Superior temporal gyrus (tissue), 1 donor: ENCODE data around the gene VPS9D1.

Experiments
- DNase-seq: peaks from one replicate; pipeline ENCODE4 v3.0.0-alpha.2; 2016; ENCODE audit errors: extremely low spot score

The VPS9D1 gene

GRCh38 chr16:89732142-89732917, 11.6 kb upstream of the VPS9D1 start:
- DNase-seq, result no peak

GRCh38 chr16:89730610-89731234, 10.0 kb upstream of the VPS9D1 start:
- DNase-seq, result no peak

- DNase-seq, result no peak
Observed at GRCh38 chr16:89729863-89730593, 9.3 kb upstream of the VPS9D1 start.

GRCh38 chr16:89729293-89729692, 8.6 kb upstream of the VPS9D1 start:
- no peak for DNase-seq

GRCh38 chr16:89727406-89728120, 6.9 kb upstream of the VPS9D1 start:
- no peak for DNase-seq

- peak; percentile 98 for DNase-seq
Observed at GRCh38 chr16:89723279-89724250, 2.9 kb upstream of the VPS9D1 start.

GRCh38 chr16:89722392-89723278, 1.9 kb upstream of the VPS9D1 start:
- DNase-seq, result no peak

GRCh38 chr16:89721546-89722391, 1.1 kb upstream of the VPS9D1 start:
- DNase-seq, result no peak

- no peak for DNase-seq
Observed at GRCh38 chr16:89720551-89720812, 216 bp downstream of the VPS9D1 start.

- no peak for DNase-seq
Observed at GRCh38 chr16:89717688-89718505, 2.8 kb downstream of the VPS9D1 start.

- DNase-seq, result no peak
Observed at GRCh38 chr16:89716916-89717687, 3.6 kb downstream of the VPS9D1 start.

- DNase-seq, result no peak
Observed at GRCh38 chr16:89716493-89716892, 4.2 kb downstream of the VPS9D1 start.

- DNase-seq, result no peak
Observed at GRCh38 chr16:89712274-89712781, 8.4 kb downstream of the VPS9D1 start.

- DNase-seq, result no peak
Observed at GRCh38 chr16:89711601-89712273, 9.0 kb downstream of the VPS9D1 start.

GRCh38 chr16:89710709-89711564, 9.8 kb downstream of the VPS9D1 start:
- DNase-seq, result no peak
